ENCODE data around the gene BICC1.

The BICC1 gene

DNA sequence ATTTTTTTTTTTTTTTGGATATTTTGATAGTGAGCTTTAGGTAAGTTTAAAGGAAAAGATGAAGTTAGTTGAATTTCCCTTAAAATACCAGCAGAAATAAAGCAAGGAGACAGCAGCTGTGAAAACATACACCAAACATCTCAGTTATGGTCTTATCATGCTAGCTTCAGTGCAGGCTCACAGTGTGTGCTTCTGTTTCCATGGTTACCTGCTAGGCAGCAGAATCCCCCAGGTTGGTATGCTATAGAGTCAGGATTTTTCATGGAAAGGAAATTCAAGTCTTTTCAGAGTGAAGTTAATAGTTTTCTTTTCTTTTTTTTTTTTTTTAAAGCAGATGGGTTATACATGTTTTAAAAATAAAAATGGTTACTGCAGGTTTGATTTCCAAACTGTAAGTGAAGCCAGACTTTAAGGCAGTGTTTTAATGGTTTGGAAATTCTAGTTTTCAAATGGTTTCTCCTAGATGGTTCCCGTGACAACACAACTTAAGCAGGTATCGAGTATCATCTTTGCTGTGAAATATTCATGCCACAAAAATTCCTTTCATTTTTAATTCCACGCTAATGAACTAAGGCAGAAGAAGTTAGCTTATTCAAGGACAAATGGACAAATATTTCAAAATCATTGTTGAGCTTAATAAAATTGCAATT lies 230.9 kb downstream of the BICC1 start:
- no peaks in the 10 kb centered on the region for H3K4me1 ChIP-seq (ENCODE audit: control insufficient read depth, insufficient read depth, low read length)
- no CpG with 5 or more reads among the region's 3 CpGs for WGBS (ENCODE audit: insufficient coverage, insufficient read length)

GRCh38 chr10:58746474-58747185 lies 234.0 kb downstream of the BICC1 start:
- WGBS (ENCODE audit: insufficient coverage, insufficient read length): no CpG with 5 or more reads among the region's 2 CpGs
- H3K27ac ChIP-seq (ENCODE audit: low read length): no peak overlapping the region

More for the DNA sequence above, 230.9 kb downstream of the BICC1 start:
- no peaks in the 10 kb centered on the region for H3K27me3 ChIP-seq (ENCODE audit: control insufficient read depth, insufficient read depth, low read length)
- no peak overlapping the region for H3K27ac ChIP-seq (ENCODE audit: low read length)
- DNase-seq (ENCODE audit: low read depth, low spot score): peak; percentile 25
- H3K9me3 ChIP-seq (ENCODE audit: control insufficient read depth, insufficient read depth, low read length): no peaks in the 10 kb centered on the region
- no peak overlapping the region for H3K4me3 ChIP-seq (ENCODE audit: low read length)
- no peaks in the 10 kb centered on the region for H3K36me3 ChIP-seq (ENCODE audit: control insufficient read depth, insufficient read depth, low read length)

DNA sequence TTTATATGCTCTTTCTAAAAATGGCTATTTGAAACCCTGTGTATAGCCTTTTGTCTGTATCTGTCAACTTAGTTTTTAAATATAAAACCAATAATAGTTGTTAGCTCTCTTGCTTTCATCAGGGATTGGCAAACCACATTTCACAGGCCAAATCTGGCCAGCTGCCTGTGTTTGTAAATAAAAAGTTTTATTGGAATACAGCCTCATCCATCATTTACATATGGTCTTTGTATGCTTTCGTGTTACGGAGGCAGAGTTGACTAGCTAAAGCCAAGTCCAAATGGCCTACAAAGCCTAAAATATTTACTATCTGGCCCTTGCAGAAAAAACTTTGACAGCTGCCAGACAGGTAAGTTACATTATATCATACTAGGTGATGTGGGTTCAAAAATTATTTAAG lies 235.0 kb downstream of the BICC1 start:
- Histone ChIP-seq H3K27me3 (ENCODE audit: control insufficient read depth, insufficient read depth, low read length) (no peaks in the 10 kb centered on the region), H3K4me3 (ENCODE audit: low read length) (no peak overlapping the region), H3K27ac (ENCODE audit: low read length) (no peak overlapping the region), H3K4me1 (ENCODE audit: control insufficient read depth, insufficient read depth, low read length) (no peaks in the 10 kb centered on the region), H3K36me3 (ENCODE audit: control insufficient read depth, insufficient read depth, low read length) (no peaks in the 10 kb centered on the region), H3K9me3 (ENCODE audit: control insufficient read depth, insufficient read depth, low read length) (no peaks in the 10 kb centered on the region)
- no peak for DNase-seq (ENCODE audit: low read depth, low spot score)
- no CpG with 5 or more reads among the region's 2 CpGs for WGBS (ENCODE audit: insufficient coverage, insufficient read length)

More at GRCh38 chr10:58746474-58747185, 234.0 kb downstream of the BICC1 start:
- H3K36me3 ChIP-seq (ENCODE audit: control insufficient read depth, insufficient read depth, low read length): no peaks in the 10 kb centered on the region
- H3K27me3 ChIP-seq (ENCODE audit: control insufficient read depth, insufficient read depth, low read length): no peaks in the 10 kb centered on the region
- H3K4me1 ChIP-seq (ENCODE audit: control insufficient read depth, insufficient read depth, low read length): no peaks in the 10 kb centered on the region
- no peak for DNase-seq (ENCODE audit: low read depth, low spot score)
- no peaks in the 10 kb centered on the region for H3K9me3 ChIP-seq (ENCODE audit: control insufficient read depth, insufficient read depth, low read length)
- H3K4me3 ChIP-seq (ENCODE audit: low read length): no peak overlapping the region

DNA sequence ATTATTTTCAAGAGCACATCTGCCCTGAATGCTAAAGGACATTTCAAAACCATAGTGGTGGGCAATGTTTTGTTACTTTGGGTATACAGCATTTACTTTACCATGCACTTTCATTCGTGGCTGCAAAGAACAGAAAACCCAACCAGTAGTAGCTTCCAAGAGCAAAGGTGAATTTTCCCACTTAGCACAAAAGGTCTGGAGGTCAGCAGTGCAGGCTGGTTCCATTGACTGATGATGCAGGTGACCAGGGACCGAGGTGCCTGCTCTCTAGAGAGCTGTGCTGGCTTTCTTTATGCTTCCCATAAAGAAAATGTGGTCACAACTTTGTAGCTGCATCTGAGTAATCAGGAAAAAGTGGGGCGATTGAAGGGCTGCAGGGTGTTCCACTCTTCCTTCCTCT lies 240.0 kb downstream of the BICC1 start:
- H3K27me3 ChIP-seq (ENCODE audit: control insufficient read depth, insufficient read depth, low read length): no peaks in the 10 kb centered on the region
- H3K4me1 ChIP-seq (ENCODE audit: control insufficient read depth, insufficient read depth, low read length): no peaks in the 10 kb centered on the region
- DNase-seq (ENCODE audit: low read depth, low spot score): no peak
- H3K27ac ChIP-seq (ENCODE audit: low read length): no peak overlapping the region
- H3K9me3 ChIP-seq (ENCODE audit: control insufficient read depth, insufficient read depth, low read length): no peaks in the 10 kb centered on the region
- H3K36me3 ChIP-seq (ENCODE audit: control insufficient read depth, insufficient read depth, low read length): no peaks in the 10 kb centered on the region
- no peak overlapping the region for H3K4me3 ChIP-seq (ENCODE audit: low read length)
- no CpG with 5 or more reads among the region's 3 CpGs for WGBS (ENCODE audit: insufficient coverage, insufficient read length)

DNA sequence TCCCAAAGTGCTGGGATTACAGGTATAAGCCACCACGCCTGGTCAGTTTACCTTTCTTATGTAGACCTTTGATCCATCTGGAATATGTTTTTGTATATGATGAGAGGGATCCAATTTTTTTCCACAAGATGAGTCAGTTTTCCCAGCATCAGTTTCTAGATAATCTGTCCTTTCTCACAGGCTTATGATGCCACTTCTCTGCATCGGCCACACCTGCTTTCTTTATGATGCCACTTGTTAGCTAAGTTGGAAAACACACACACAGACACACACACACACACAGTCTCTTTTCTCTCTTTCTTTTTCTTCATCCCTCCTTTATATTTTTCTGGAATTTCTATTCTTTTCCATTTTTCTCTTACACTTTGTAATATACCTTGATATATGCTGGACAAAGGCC lies 240.8 kb downstream of the BICC1 start:
- DNase-seq (ENCODE audit: low read depth, low spot score): no peak
- no peak overlapping the region for H3K27ac ChIP-seq (ENCODE audit: low read length)
- H3K4me1 ChIP-seq (ENCODE audit: control insufficient read depth, insufficient read depth, low read length): no peaks in the 10 kb centered on the region
- no peaks in the 10 kb centered on the region for H3K9me3 ChIP-seq (ENCODE audit: control insufficient read depth, insufficient read depth, low read length)
- no peaks in the 10 kb centered on the region for H3K27me3 ChIP-seq (ENCODE audit: control insufficient read depth, insufficient read depth, low read length)
- H3K4me3 ChIP-seq (ENCODE audit: low read length): no peak overlapping the region
- no CpG with 5 or more reads among the region's 2 CpGs for WGBS (ENCODE audit: insufficient coverage, insufficient read length)
- H3K36me3 ChIP-seq (ENCODE audit: control insufficient read depth, insufficient read depth, low read length): no peaks in the 10 kb centered on the region

DNA sequence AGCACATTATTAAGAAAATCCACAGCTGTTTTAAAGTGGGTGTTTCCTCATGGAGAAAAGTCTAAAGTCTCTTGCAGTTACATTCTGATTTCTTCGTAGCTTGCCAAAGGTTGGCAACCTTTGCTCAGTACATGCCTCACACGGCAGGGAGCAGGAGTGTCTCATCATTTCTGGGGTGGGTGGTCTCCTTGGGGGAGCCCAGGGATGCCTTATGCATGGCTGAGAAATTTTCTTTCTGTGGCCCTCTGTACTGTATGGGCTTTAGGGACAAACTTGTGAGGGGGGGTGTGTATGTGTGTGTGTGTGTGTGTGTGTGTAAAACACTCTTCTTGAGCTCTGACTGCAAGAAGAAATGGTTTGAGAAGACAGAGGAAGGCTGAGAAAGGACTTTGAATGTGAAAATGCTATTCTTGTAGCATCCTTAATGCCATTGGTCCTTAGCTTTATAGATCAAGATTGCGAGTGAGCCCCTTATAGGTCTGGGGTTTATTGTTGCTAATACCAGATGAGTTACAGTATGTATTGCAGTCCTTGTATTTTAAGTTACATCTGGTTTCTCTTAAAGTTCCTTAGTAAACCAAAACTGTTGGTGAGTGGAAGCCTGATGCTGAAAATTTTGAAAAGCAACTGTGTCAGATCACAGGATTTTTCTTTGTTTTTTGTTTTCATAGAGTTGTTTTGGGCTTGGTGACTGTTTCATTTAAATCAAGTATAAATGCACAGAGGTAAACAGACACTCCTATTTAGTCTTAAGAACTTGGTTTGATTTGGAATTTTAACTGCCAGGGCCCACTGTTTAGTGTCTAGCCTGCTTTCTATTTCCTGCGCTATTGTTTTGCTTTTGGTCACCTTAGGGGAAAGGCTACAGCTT lies 242.0 kb downstream of the BICC1 start:
- DNase-seq (ENCODE audit: low read depth, low spot score): no peak
- no peaks in the 10 kb centered on the region for H3K4me1 ChIP-seq (ENCODE audit: control insufficient read depth, insufficient read depth, low read length)
- no peaks in the 10 kb centered on the region for H3K27me3 ChIP-seq (ENCODE audit: control insufficient read depth, insufficient read depth, low read length)
- no peaks in the 10 kb centered on the region for H3K36me3 ChIP-seq (ENCODE audit: control insufficient read depth, insufficient read depth, low read length)
- WGBS (ENCODE audit: insufficient coverage, insufficient read length): no CpG with 5 or more reads among the region's 4 CpGs
- H3K9me3 ChIP-seq (ENCODE audit: control insufficient read depth, insufficient read depth, low read length): no peaks in the 10 kb centered on the region
- no peak overlapping the region for H3K4me3 ChIP-seq (ENCODE audit: low read length)
- no peak overlapping the region for H3K27ac ChIP-seq (ENCODE audit: low read length)

DNA sequence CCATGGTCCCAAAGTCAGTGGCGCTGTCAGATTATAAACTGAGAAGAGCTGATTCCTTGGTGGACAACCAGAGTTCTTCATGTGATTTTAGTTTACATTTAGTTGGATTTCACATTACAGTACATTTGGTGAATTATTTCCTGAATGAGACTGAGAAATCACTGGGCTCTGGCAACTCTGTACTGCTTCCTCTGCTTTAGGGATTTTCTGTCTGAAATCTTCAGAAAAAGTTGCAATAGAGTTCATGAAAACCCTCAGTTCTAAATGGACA lies 242.6 kb downstream of the BICC1 start:
- no peaks in the 10 kb centered on the region for H3K9me3 ChIP-seq (ENCODE audit: control insufficient read depth, insufficient read depth, low read length)
- no peak overlapping the region for H3K27ac ChIP-seq (ENCODE audit: low read length)
- H3K36me3 ChIP-seq (ENCODE audit: control insufficient read depth, insufficient read depth, low read length): no peaks in the 10 kb centered on the region
- no peaks in the 10 kb centered on the region for H3K27me3 ChIP-seq (ENCODE audit: control insufficient read depth, insufficient read depth, low read length)
- WGBS (ENCODE audit: insufficient coverage, insufficient read length): no CpG with 5 or more reads among the region's 1 CpG
- H3K4me1 ChIP-seq (ENCODE audit: control insufficient read depth, insufficient read depth, low read length): no peaks in the 10 kb centered on the region
- no peak overlapping the region for H3K4me3 ChIP-seq (ENCODE audit: low read length)
- DNase-seq (ENCODE audit: low read depth, low spot score): no peak

- no peak overlapping the region for H3K4me3 ChIP-seq (ENCODE audit: low read length)
- H3K36me3 ChIP-seq (ENCODE audit: control insufficient read depth, insufficient read depth, low read length): no peaks in the 10 kb centered on the region
- H3K4me1 ChIP-seq (ENCODE audit: control insufficient read depth, insufficient read depth, low read length): no peaks in the 10 kb centered on the region
- no peak for DNase-seq (ENCODE audit: low read depth, low spot score)
- H3K9me3 ChIP-seq (ENCODE audit: control insufficient read depth, insufficient read depth, low read length): no peaks in the 10 kb centered on the region
- H3K27me3 ChIP-seq (ENCODE audit: control insufficient read depth, insufficient read depth, low read length): no peaks in the 10 kb centered on the region
- WGBS (ENCODE audit: insufficient coverage, insufficient read length): no CpG with 5 or more reads among the region's 4 CpGs
- H3K27ac ChIP-seq (ENCODE audit: low read length): no peak overlapping the region
Observed at GRCh38 chr10:58755677-58756076, 243.0 kb downstream of the BICC1 start.

GRCh38 chr10:58756130-58756719 lies 243.6 kb downstream of the BICC1 start:
- no peak for DNase-seq (ENCODE audit: low read depth, low spot score)
- WGBS (ENCODE audit: insufficient coverage, insufficient read length): no CpG with 5 or more reads among the region's 6 CpGs
- Histone ChIP-seq H3K36me3 (ENCODE audit: control insufficient read depth, insufficient read depth, low read length) (no peaks in the 10 kb centered on the region), H3K4me3 (ENCODE audit: low read length) (no peak overlapping the region), H3K27ac (ENCODE audit: low read length) (no peak overlapping the region), H3K9me3 (ENCODE audit: control insufficient read depth, insufficient read depth, low read length) (no peaks in the 10 kb centered on the region), H3K4me1 (ENCODE audit: control insufficient read depth, insufficient read depth, low read length) (no peaks in the 10 kb centered on the region), H3K27me3 (ENCODE audit: control insufficient read depth, insufficient read depth, low read length) (no peaks in the 10 kb centered on the region)

DNA sequence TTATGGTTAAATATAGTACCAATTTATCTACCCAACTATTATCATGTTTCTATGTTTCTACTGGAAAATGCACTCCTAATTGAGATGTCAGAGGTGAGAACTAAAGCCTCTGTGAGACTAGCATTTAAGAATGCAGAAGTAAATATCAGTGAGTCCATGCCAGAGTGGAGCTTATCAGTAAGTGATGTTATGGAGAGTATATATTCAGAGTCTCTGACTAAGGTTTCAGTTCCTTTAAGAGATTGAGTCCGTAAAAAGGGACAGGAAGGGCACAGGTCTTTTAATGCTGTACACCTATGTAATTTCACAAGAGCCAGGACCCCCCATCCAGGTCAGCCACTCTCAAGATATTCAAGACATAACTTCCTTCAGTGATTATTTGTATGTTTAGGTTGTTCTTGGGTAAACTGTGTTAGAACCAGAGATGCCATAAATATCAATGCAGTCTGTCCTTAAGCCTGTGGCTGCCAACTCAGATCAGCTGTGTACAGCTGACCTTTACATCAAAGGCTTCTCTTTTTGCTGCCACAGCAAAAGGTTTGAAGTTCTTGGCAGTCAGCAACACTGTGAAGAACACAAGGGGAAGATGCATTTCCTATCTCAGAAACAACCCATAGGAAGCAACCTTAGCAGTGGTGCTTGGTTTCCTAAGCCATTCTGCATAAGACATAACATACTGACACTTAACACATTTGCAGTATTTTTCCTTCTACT lies 244.8 kb downstream of the BICC1 start:
- Histone ChIP-seq H3K36me3 (ENCODE audit: control insufficient read depth, insufficient read depth, low read length) (no peaks in the 10 kb centered on the region), H3K27ac (ENCODE audit: low read length) (no peak overlapping the region), H3K27me3 (ENCODE audit: control insufficient read depth, insufficient read depth, low read length) (no peaks in the 10 kb centered on the region), H3K9me3 (ENCODE audit: control insufficient read depth, insufficient read depth, low read length) (no peaks in the 10 kb centered on the region), H3K4me1 (ENCODE audit: control insufficient read depth, insufficient read depth, low read length) (no peaks in the 10 kb centered on the region), H3K4me3 (ENCODE audit: low read length) (no peak overlapping the region)
- WGBS (ENCODE audit: insufficient coverage, insufficient read length): no CpG with 5 or more reads among the region's 1 CpG
- DNase-seq (ENCODE audit: low read depth, low spot score): no peak

Measured in iPS DF 6.9 (cell line).